Left ventricle myocardium superior (tissue), 1 donor: Measurements from ENCODE around the gene LRRC41. TPM values are rescaled to one million over a fixed set of nuclear protein-coding genes. Genes with fewer than 3 reads are reported as not detected.
"Not testable (repeated sequence)": the region's sequence is repeated elsewhere in the genome, so short reads cannot be mapped to it uniquely, and the experiment has no call there.

ENCODE experiments used
- ATAC-seq: fragments of 200-7000 bp; cut with Tn5 transposase; one replicate; pipeline ENCODE4 v1.9.1; 2020; ENCODE audit warnings: mild to moderate bottlenecking, moderate library complexity
- DNase-seq: peaks from one replicate; pipeline ENCODE4 v3.0.0-alpha.2; 2020
- intact Hi-C: fragments of 100-400 bp; cut with micrococcal nuclease; formaldehyde crosslinking; loops from one replicate; pipeline ENCODE4 v1.11.0; 2022
- total RNA-seq: library from RNA; stranded (reverse); fragmentation: NEBNext Ultra II Directional; extraction: Animal tissue kit (Norgen Biotek cat#: 25700); gene quantifications from one replicate; pipeline ENCODE4 v1.2.1, GENCODE V29; 2021
- donor health status: DM: no; HTN: yes; CAD: no; lungs with severe emphysema.

The LRRC41 gene
- total RNA-seq, 1 donor from 2014 or later: 37.6 TPM

DNA sequence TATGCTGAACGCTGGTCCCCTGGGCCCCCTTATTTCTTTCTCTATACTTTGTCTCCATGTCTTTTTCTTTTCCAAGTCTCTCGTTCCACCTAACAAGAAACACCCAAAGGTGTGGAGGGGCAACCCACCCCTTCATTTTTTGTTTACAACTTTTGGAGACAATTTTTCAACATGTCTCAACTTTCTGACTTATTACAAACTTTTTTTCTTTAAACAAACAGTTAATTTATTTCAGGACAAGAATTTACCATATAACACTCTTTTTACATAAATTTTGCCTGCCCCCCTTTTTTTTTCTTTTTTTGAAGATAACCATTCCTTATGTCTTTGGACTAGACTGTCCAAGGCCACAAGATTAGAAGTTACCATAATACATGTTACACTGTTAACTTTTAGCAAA, 27.0 kb upstream of the LRRC41 start:
- ATAC-seq, intact Hi-C loops: not testable (repeated sequence)

DNA sequence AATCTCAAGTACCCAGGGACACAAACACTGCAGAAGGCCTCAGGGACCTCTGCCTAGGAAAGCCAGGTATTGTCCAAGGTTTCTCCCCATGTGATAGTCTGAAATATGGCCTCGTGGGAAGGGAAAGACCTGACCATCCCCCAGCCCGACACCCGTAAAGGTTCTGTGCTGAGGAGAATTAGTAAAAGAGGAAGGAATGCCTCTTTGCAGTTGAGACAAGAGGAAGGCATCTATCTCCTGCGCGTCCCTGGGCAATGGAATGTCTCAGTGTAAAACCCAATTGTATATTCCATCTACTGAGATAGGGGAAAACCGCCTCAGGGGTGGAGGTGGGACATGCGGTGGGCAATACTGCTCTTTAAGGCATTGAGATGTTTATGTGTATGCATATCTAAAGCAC, 26.4 kb upstream of the LRRC41 start:
- DNase-seq, ATAC-seq, intact Hi-C loops: not testable (repeated sequence)

More for the DNA sequence above, 27.0 kb upstream of the LRRC41 start:
- DNase-seq: not testable (repeated sequence)

DNA sequence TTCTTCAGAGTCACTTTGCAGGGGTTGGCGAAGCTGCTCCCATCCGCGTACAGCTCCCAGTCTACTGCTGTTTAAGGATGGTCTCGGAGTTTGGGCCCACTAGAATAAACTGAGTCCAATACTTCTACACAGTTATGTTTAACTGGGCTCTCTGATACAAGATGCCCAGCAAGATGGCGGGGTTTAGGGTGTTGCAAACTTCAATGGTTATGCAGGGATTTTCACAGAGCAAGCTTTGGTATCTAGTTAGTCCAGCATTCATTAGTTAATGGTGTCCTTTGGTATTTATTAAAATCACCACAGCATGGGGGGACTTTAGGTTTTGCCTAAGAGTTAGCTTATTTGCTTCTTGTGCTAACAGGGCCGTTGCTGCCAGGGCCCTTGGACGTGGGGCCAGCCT, 24.8 kb upstream of the LRRC41 start:
- intact Hi-C loops, DNase-seq, ATAC-seq: not testable (repeated sequence)

DNA sequence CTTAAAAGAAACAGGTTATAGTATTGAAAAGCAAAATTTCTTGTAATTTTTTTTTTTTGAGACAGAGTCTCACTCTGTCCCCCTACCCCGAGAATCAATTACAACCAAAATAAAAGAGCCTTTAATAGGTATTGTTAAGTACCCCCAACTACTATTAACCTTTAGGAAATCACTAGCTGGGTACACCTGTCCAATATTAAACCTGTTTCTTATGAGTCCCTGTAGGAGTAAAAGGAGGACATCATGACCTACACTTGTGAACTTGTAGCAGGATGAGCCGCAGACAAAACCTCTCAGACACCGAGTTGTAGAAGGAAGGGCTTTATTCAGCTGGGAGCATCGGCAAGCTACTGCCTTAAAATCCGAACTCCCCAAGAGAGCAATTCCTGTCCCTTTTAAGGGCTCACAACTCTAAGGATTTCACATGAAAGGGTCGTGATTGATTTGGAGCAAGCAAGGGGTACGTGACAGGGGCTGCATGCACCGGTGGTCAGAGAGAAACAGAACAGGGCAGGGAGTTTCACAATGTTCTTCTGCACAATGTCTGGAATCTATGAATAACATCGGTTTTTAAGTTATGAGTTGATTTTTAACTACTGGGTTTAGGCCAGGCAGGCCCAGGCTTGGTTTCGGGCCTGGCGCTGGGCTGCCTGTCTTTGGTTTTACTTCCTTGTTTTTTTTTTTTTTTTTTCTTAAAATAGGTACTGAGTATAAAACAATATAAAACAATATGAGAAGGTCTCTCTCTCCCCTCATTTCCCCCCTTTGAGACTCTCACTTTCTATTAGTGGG, 22.1 kb upstream of the LRRC41 start:
- not testable (repeated sequence) for ATAC-seq

DNA sequence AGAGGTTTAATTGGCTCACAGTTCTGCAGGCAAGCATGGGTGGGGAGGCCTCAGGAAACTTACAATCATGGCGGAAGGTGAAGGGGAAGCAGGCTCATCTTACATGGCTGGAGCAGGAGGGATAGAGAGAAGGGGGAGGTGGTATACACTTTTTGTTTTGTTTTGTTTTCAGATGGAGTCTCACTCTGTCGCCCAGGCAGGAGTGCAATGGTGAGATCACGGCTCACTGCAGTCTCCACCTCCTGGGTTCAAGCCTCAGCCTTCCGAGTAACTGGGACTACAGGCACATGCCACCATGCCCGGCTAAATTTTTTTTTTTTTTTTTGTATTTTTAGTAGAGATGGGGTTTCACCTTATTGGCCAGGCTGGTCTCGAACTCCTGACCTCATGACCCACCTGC, 18.8 kb upstream of the LRRC41 start:
- ATAC-seq, DNase-seq, intact Hi-C loops: not testable (repeated sequence)

More for the DNA sequence above, 22.1 kb upstream of the LRRC41 start:
- intact Hi-C loops, DNase-seq: not testable (repeated sequence)

DNA sequence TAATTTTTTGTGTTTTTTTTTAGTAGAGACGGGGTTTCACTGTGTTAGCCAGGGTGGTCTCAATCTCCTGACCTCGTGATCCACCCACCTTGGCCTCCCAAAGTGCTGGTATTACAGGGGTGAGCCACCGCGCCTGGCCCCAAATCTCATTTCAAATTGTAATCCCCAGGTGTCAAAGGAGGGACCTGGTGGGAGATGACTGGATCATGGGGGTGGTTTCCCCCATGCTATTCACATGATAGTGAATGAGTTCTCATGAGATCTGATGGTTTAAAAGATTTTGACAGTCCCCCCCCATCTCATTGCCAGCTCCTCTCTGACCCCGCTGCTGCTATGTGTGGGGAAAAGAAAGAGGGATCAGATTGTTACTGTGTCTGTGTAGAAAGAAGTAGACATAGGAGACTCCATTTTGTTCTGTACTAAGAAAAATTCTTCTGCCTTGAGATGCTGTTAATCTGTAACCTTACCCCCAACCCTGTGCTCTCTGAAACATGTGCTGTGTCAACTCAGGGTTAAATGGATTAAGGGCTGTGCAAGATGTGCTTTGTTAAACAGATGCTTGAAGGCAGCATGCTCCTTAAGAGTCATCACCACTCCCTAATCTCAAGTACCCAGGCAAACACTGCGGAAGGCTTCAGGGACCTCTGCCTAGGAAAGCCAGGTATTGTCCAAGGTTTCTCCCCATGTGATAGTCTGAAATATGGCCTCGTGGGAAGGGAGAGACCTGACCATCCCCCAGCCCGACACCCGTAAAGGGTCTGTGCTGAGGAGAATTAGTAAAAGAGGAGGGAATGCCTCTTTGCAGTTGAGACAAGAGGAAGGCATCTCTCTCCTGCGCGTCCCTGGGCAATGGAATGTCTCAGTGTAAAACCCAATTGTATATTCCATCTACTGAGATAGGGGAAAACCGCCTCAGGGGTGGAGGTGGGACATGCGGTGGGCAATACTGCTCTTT, 16.8 kb upstream of the LRRC41 start:
- ATAC-seq, DNase-seq, intact Hi-C loops: not testable (repeated sequence)

DNA sequence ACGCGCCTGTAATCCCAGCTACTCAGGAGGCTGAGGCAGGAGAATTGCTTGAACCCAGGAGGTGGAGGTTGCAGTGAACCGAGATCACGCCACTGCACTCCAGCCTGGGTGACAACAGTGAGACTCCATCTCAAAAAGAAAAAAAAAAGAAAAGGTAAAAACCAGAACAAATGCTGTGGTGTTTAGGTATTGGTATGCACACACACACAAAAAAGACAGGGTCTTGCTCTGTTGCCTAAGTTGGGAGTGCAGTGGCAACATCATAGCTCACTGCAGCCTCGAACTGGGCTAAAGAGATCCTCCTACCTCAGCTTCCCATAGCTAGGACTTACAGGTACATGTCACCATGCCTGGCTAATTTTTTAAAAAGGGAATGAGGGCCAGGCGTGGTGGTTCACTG, 15.9 kb upstream of the LRRC41 start:
- intact Hi-C loops, DNase-seq, ATAC-seq: not testable (repeated sequence)

DNA sequence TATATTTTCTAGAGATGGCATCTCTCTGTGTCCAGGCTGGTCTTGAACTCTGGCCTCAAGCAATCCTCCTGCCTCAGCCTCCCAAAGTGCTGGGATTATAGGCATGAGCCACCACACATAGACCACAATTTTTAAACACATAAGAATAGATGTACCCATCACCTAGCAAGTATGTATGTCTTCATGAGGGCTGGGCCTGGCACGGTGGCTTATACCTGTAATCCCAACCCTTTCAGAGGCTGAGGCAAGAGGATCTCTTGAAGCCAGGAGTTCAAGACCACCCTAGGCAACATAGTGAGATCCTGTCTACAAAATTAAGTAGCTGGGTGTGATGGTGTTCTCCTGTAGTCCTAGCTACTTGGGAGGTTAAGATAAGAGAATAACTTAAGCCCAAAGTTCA, 13.9 kb upstream of the LRRC41 start:
- ATAC-seq: no peak

DNA sequence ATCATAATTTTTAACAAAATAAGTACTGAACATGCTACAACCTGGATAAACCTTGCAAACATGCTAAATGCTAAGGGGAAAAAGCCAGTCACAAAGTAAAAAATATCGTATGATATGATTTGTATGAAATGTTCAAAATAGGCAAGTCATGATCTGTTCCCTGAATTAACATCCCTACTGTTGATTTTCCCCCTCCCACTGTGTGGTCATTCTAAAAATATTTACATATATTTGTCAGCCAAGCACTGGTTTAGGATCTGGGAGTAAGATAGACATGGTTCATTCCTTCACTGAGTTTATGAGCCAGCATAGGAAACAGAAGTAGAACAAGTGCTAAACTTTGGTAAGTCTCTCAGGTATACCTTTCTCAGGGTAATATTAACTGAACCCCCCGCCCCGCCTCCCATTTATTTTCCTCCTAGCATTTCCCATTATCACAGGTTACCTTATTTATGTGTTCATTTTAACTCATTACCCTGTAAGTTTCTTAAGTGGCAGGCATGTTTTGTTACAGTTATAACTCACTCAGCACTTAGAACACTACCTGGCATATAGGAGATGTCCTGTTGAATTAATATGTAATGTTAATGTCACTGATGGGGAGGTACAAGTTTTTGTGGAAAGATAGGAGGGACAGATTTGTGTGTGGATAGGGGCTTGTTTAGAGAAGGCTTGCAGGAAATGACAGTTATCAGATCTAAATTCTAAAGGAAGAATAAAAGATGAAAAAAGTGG, 12.4 kb upstream of the LRRC41 start:
- DNase-seq: no peak
- no peak for ATAC-seq
- intact Hi-C loops: no loop called here

More for the DNA sequence above, 13.9 kb upstream of the LRRC41 start:
- DNase-seq: no peak
- intact Hi-C loops: no loop called here

DNA sequence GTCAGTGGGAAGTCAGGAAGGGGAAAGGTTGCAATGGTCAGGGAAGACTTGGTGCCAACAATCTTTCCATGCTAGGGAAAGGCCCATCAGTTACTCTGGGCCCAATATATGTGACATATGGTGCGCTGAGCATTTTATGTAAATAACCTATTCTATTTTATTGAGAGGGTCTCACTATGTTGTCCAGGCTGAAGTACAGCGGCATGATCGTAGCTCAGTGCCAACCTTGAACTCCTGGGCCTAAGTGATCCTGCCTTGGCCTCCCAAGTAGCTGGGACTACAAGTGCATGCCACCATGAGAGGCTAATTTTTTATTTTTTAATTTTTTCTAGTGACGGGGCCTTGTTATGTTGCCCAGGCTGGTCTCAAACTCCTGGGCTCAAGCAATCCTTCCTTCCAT, 6.9 kb upstream of the LRRC41 start:
- ATAC-seq (no peak), DNase-seq (no peak)
- intact Hi-C loops: no loop called here

DNA sequence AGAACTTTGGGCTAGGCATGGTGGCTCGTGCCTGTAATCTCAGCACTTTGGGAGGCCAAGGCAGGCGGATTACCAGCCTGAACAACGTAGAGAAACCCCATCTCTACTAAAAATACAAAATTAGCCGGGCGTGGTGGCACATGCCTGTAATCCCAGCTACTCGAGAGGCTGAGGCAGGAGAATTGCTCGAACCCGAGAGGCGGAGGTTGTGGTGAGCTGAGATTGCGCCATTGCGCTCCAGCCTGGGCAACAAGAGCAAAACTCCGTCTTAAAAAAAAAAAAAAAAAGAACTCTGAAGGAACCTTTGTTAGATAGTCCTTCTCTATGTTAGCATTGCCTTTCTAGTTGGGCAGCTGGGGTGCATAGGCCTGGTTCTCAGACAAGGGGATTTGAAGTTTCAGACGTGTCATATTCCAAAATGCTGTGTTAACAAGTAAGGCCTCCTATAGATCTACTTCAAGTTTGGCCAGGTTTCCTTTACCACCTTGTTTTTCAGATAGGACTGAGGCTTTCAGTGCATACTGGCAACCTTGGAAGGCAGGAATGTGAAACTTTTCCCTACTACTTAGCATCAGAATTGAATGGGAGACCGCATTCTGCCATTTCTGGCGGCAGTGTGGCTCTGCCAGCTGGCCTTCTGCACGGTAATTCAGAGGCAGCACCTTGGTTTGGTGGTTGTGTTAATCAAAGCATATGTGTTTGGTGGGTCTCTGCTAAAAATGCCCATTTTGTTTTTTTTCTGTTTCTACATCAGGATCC, 6.2 kb upstream of the LRRC41 start:
- intact Hi-C loops: no loop called here
- DNase-seq: no peak
- ATAC-seq: no peak

DNA sequence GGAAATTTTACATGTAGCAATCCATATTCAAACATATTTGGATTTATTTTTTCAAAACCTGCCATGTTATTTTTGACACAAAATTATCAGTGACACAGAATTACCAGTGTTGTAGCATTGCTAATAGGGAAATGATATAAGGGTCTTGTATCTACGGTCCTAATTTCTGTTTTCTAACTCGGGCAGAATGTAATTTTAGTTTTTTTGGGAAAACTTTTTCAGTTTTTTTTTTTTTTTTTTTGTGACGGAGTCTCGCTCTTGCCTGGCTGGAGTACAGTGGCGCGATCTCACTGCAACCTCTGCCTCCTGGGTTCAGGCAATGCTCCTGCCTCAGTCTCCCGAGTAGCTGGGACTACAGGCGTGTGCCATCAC, 2.7 kb upstream of the LRRC41 start:
- DNase-seq: no peak
- intact Hi-C loops: no loop called here
- ATAC-seq: no peak

DNA sequence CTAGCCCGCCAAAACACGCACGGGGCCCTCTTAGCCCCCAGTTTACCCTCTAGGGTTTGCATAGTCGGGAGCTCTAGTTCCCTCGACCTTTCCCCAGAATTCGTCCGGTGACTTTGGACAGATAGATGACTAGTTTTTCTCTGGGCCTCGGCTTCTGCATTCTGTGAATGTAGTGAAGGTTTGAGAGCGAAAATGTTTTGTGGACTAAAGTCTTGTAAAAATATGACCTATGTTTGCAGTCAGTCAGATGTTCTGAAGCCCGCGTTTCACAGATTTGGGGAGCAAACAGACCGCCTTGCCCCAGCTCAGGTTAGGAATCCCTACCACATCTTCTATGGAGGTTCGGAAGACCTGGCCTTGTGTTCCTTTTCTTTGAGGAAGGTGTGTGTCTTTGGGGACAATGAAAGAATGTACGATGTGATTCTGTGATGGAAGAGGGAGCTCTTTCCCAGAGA, 483 bp upstream of the LRRC41 start:
- DNase-seq: no peak
- intact Hi-C loops: no loop called here
- no peak for ATAC-seq

DNA sequence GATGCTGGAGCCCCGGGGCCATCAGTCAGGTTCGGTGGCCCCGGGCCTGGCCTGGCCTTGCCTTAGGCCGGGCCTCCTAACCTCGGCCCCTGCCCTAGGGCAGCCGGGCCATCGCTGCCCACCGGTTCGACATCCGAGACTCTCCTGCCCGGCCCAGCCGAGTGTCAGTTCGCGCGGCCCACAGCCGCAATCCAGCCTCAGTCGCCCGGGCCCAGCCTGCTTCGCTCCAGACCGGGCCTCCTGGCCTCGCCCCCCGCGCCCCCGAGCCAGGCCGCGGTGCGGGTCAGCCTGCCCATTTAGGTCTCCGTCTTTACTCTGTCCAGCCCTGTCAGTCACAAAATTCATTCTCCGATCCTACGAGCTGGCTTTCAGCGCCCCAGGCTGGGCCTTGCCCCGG, 777 bp downstream of the LRRC41 start:
- intact Hi-C loops: no loop called here
- DNase-seq: peak; percentile 64
- peak; percentile 22 for ATAC-seq

DNA sequence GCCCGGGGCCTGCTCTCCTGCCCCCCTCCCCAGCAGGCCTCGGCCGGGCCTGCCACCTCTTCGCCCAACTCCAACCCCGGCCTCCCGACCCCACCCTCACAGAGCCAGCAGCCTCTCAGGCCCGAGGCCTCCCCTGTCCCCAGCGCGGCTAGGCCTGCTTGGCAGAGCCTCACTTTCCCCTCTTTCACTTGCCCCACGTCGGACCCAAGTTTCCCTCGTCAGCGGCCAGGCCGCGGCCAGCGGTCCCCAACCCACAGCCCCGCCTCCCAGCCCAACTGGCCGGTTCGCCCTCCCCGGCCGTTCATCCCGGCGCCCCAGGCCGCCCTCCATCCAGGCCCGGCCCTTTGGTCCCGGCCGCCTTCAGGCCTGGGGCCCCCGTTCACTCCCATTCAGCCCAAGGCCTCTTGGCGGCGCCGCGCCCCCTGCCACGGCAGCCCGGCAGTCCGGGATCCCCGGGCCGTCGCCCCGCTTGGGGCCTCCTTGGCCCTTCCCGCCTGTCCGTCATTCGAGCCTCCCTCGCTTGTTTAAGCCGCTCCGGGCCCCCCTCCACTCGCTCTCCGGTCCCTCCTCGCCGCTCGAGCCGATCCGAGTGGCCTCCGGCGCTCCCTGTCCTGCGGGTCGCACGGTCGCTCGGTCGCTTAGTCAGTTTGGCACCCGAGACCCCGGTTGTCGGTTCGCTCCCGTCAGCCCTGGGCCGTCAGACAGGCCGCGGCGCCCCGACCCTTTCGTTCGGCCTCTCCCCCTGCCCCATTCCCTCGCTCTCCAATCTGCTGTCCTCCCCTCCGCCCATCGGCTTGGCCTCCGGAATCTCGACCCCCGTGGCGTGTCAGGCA, 1.4 kb downstream of the LRRC41 start:
- peak; percentile 33 for ATAC-seq
- intact Hi-C loops: no loop called here
- DNase-seq: peak; percentile 69

DNA sequence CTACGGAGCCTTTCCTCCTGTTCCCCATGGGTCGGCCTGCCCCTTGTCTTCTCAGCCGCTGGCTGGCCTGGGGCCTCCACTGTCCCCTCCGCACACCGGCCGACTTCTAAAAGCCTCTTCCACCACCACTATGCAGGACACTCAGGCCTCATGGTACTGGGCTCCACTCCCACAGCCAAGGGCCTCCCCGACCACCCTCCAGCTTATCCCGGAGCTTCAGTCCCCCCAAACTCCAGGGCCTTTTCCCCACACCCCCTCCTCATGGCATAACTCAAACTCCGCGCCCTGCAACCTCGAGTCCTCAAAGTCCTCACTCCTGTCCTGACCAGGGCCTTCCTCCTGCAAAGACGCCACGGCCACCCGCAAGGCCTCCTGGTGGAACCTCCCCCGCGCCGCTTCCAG, 2.0 kb downstream of the LRRC41 start:
- ATAC-seq: no peak
- intact Hi-C loops: no loop called here
- peak; percentile 29 for DNase-seq

DNA sequence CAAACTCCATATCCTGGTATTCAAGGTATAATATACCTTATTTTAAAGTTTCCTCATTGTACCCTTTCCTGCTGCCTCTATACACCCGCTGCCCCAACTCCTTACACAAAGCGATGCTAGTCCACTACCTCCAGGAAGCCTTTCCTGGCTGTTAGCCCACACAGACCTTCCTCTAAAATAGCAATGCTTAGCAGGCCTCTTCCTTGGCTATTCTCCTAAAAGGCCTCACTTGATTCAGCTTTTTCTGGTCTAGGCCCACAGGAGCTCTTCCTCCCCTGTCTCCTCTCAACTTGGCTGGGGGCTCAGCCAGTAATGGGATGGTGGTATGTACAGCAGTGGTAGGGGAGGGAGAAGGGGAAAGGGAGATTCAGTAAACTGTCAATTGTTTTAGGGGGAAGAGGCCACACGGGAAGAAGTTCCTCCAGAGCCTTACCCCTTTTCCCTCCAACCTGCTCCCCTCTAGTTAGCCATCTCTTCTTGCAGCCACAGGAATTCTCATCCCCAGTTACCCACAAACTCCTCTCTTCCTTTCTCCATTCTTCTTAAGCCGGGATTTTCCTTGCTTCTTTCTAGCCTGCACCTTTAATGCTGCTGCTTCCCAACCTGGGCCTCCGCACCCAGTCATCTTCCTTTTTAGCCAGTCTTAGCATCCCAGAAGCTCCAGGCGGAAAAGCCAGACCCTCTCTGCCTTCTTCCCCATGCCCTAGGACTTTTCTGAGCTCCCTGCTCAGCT, 2.6 kb downstream of the LRRC41 start:
- DNase-seq (no peak), ATAC-seq (no peak)
- intact Hi-C loops: no loop called here
